NCI-H2029 (cell line): ENCODE data around the gene LETM1.

ENCODE experiments used
- DNase-seq: peaks from one replicate; lab custom pipeline; 2025; lab: John Stamatoyannopoulos, UW

Gene LETM1

DNA sequence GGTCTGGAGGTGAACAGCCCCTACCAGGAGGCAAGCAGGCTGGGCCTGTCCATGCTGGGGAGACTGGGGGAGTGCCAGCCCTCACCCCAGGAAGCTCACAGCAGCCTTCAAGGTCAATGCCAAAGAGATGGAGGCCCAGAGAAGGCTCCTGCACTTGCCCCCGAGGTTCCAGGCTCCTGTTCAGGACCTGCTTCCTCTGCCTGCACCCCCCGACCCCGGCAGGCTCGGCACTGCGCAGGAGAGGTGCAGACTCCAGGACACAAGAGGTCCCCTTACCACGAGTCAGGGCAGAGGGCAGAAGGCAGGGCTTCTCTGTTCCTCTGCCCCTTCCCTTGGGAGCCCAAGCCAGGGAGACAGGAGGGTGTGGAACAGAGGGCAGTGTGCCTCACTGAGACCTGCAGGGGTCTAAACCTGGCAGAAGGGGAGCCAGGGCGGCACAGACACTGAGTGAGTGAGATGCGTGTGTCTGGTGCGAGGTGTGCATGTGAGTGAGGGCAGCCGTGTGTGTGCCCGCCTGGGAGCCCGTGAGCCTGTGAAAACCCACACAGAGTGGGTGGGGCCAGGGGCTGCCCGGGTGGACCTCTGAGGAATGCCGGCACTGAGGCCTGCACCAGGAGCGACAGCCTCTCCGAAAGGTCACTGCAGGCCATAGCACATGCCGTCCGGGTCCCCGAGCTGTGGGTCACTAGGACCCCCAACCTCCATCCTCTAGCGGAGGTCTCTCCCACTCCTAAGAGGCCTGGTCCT, 93.5 kb downstream of the LETM1 start:
- DNase-seq: no peak
